Activated CD8-positive, alpha-beta T cell treated with anti-CD3 and anti-CD28 coated beads for 36 hours (primary cell): ENCODE measurements around the gene GRHL1. TPM values are rescaled to one million over a fixed set of nuclear protein-coding genes. Genes with fewer than 3 reads are reported as not detected.

Source experiments
- ATAC-seq: fragments of 200-7000 bp; cut with Tn5 transposase; one replicate; pipeline ENCODE4 v1.10.0; 2021; ENCODE audit warnings: mild to moderate bottlenecking, moderate library complexity
- CTCF ChIA-PET: fragments of 350-600 bp; sonication (Branson Sonifier 250); formaldehyde crosslinking; loops from one replicate; lab custom pipeline; 2021; ENCODE audit warnings: antibody characterized with exemption; lab: Charles Lee
- POLR2A ChIA-PET: fragments of 350-600 bp; sonication (Branson Sonifier 250); formaldehyde crosslinking; loops from one replicate; lab custom pipeline; 2021; ENCODE audit warnings: antibody characterized with exemption; lab: Charles Lee
- DNase-seq: peaks from one replicate; pipeline ENCODE4 v3.0.0-alpha.2; 2020
- H3K27ac Mint-ChIP-seq: one replicate; pipeline ENCODE4 v1.8.0; 2021; ENCODE audit warnings: mild to moderate bottlenecking, mixed read lengths
- H3K27me3 Mint-ChIP-seq: one replicate; pipeline ENCODE4 v1.8.0; 2021; ENCODE audit warnings: mixed read lengths
- H3K36me3 Mint-ChIP-seq: one replicate; pipeline ENCODE4 v1.8.0; 2021; ENCODE audit warnings: low read depth, mixed read lengths
- H3K4me1 Mint-ChIP-seq: one replicate; pipeline ENCODE4 v1.8.0; 2021; ENCODE audit warnings: low read depth, mixed read lengths
- H3K4me3 Mint-ChIP-seq: one replicate; pipeline ENCODE4 v1.8.0; 2021; ENCODE audit warnings: mild to moderate bottlenecking, moderate library complexity, mixed read lengths
- H3K9me3 Mint-ChIP-seq: one replicate; pipeline ENCODE4 v1.8.0; 2021; ENCODE audit warnings: mixed read lengths
- CTCF ChIP-seq: fragments of 200-600 bp; IDR thresholded peaks from one replicate; pipeline ENCODE4 v1.8.0; 2022; ENCODE audit warnings: antibody characterized with exemption, mild to moderate bottlenecking
- intact Hi-C: fragments of 100-400 bp; cut with micrococcal nuclease; formaldehyde crosslinking; loops from one replicate; pipeline ENCODE4 v1.10.0; 2022
- total RNA-seq, 2 experiments: library from RNA; stranded (reverse); gene quantifications; one replicate each; pipeline ENCODE4 v1.2.3, GENCODE V29; 2021

Gene GRHL1
- total RNA-seq, 2 experiments from 2014 or later = 0.20 to 0.25 TPM

- Mint-ChIP-seq H3K4me3 (no peak overlapping the region), H3K9me3 (no peaks in the 10 kb centered on the region), H3K27ac (no peak overlapping the region), H3K36me3 (no peaks in the 10 kb centered on the region), H3K4me1 (peaks cover 6% of the 10 kb centered on the region), H3K27me3 (no peaks in the 10 kb centered on the region)
- intact Hi-C loops = no loop called here
- ChIA-PET POLR2A (interaction anchor here (0.6 kb wide), 1 partner anchor 26 kb away, joined by 3 read pairs; no protein-coding TSS in a partner anchor), CTCF (interaction anchor here (1.3 kb wide), 1 partner anchor 153 kb away, joined by 4 read pairs; no protein-coding TSS in a partner anchor)
- TF ChIP-seq CTCF = no peak
- DNase-seq = no peak
- no peak for ATAC-seq
Observed at GRCh38 chr2:9966491-9967022, 15.1 kb downstream of the GRHL1 start.

GRCh38 chr2:9967053-9967775 is 15.7 kb downstream of the GRHL1 start:
- no peak for TF ChIP-seq CTCF
- Mint-ChIP-seq H3K27me3 (no peaks in the 10 kb centered on the region), H3K9me3 (no peaks in the 10 kb centered on the region), H3K4me1 (peaks cover 6% of the 10 kb centered on the region), H3K36me3 (no peaks in the 10 kb centered on the region), H3K4me3 (no peak overlapping the region), H3K27ac (no peak overlapping the region)
- intact Hi-C loops = no loop called here
- no peak for DNase-seq
- POLR2A ChIA-PET = no interaction called here
- ATAC-seq = no peak
- CTCF ChIA-PET = interaction anchor here (0.8 to 1.3 kb wide), 4 partner anchors 10 to 153 kb away, joined by 3 to 9 read pairs (median 4); no protein-coding TSS in a partner anchor

GRCh38 chr2:9968553-9969497 is 17.3 kb downstream of the GRHL1 start:
- POLR2A ChIA-PET = no interaction called here
- Mint-ChIP-seq H3K36me3 (no peaks in the 10 kb centered on the region), H3K27ac (no peak overlapping the region), H3K27me3 (no peaks in the 10 kb centered on the region), H3K9me3 (no peaks in the 10 kb centered on the region), H3K4me1 (peaks cover 13% of the 10 kb centered on the region), H3K4me3 (no peak overlapping the region)
- DNase-seq = no peak
- no peak for ATAC-seq
- CTCF ChIA-PET = interaction anchor here (1.0 to 4.7 kb wide), 3 partner anchors 12 to 78 kb away, joined by 3 to 37 read pairs (median 4); no protein-coding TSS in a partner anchor
- intact Hi-C loops = no loop called here
- TF ChIP-seq CTCF = no peak

GRCh38 chr2:9970200-9971044 is 18.9 kb downstream of the GRHL1 start:
- Mint-ChIP-seq H3K4me1 (peaks cover 13% of the 10 kb centered on the region), H3K36me3 (no peaks in the 10 kb centered on the region), H3K27ac (no peak overlapping the region), H3K4me3 (no peak overlapping the region), H3K27me3 (no peaks in the 10 kb centered on the region), H3K9me3 (no peaks in the 10 kb centered on the region)
- intact Hi-C loops = no loop called here
- no peak for TF ChIP-seq CTCF
- ATAC-seq = no peak
- CTCF ChIA-PET = interaction anchor here (0.8 to 4.7 kb wide), 4 partner anchors 13 to 171 kb away, joined by 3 to 37 read pairs (median 4); no protein-coding TSS in a partner anchor
- POLR2A ChIA-PET = no interaction called here
- no peak for DNase-seq
